NCI-H146 treated with DMSO at 0.1 percent for 48 hours (cell line): ENCODE measurements around the gene ANKRD33B.

Experiments used
- DNase-seq: peaks from one replicate; lab custom pipeline; 2025; ENCODE audit not compliant: unreplicated experiment; lab: John Stamatoyannopoulos, UW

Gene ANKRD33B

DNA sequence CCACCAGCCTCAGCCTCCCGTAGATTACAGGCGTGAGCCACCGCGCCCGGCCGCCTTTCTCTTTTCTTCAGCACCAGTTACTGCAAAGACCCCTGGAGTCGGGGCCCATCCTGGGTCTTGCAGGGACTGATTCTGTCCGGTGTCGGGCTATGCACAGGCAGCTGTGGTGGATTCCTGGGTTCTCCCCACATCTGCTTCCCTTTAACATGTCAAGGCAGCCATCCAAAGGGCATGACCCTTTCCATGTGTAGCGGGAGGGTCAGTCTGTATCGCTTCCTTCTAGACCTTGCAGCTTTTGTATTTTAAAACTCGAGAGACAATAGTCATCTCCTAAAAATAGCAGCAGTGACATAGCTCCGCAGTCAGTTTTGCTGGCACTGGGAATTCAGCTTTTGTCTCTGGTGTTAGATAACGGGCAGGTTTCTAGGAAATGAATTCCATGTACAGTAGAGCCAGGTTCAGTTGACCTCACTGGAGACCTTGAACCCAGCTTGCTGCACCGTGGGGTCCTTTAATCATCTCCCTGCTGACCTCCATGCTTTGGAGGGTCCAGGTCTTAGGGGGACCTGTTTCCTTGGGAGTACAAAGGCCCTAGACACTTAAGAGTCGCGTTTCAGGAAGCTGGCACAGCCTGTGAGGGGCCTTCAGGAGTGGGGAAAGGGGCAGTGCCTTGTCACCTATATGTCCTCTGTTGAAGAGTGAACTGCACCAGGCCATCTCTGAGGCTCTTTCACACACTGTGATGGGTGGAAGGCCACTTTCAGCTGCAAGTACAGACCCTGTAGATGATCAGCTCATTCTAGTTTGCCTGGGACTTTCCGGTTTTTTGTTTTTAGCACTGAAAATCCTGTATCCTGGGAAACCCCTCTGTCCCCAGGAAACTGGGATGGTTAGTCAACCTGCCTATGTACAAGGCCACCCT, 13.8 kb downstream of the ANKRD33B start:
- no peak for DNase-seq

DNA sequence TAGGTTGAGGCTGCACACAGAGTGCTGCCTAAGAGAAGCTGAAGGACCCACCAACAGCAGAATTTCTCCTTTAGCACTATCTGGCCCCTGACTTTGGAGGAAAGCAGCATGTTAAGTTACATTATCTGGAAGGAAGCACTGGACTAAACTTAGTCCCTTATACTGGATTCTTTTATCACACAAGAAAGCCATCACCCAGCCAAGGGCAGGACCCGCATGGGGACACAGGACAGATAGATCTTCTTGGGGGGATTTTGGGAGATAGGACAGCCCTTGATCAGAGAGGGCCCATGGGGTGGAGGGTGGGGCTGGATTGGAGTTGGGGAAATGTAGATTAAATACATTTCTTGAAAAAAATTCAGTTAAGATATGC, 14.4 kb downstream of the ANKRD33B start:
- DNase-seq, result no peak

DNA sequence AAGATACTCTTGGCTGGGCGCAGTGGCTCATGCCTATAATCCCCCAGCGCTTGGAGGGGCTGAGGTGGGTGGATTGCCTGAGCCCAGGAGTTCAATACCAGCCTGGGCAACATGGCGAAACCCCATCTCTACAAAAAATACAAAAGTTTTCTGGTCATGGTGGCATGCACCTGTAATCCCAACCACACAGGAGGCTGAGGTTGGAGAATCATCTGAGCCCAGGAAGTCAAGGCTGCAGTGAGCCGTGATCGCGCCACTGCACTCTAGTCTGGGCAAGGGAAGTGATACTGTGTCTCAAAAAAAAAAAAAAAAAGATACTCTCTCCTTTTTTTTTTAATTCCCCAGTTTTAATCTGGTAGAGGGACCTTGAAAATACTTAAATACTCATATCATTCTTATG, 15.0 kb downstream of the ANKRD33B start:
- DNase-seq, result no peak

DNA sequence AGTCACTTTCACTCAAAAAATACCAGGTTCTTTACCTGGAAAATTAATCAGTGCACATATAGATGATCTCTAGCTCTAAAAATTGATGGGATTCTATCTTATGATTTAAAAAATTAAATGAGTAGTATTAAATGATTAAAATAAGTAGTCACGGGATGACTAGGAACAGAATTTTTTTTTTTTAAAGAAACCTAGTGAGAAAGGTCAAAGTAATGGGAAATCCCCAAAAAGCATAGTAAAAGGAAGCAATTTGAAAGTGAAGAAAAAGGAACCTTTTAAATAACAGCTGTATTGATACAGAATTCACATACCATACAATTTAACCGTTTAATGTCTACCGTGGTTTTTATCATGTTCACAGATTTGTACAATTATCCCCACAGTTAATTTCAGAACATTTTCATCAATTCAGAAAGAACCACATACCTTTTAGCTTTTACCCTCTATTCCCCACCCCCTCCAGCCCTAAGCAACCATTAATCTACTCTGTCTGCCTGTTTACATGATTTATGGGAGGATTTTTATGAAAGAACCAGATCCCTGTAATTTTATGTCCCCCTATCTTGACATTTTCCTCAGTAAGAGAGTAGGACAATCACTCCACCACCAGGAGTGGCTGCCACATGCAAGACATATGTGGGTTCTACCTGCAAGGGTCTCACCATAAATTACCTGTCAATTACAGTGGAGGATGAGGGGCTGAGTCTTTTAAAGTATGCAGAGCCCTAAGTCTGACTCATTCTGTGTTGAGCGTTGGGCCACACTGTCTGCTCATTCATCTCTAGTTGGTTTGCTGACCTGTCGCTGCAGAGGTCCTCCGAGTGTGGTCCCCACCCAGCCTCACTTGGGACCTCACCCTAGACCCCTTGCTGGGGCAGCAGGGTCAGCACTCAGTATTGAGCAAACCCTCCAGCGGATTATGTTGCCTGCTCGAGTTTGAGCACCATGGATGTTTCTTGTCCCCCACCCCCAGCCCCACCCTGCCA, 16.0 kb downstream of the ANKRD33B start:
- DNase-seq, result no peak

DNA sequence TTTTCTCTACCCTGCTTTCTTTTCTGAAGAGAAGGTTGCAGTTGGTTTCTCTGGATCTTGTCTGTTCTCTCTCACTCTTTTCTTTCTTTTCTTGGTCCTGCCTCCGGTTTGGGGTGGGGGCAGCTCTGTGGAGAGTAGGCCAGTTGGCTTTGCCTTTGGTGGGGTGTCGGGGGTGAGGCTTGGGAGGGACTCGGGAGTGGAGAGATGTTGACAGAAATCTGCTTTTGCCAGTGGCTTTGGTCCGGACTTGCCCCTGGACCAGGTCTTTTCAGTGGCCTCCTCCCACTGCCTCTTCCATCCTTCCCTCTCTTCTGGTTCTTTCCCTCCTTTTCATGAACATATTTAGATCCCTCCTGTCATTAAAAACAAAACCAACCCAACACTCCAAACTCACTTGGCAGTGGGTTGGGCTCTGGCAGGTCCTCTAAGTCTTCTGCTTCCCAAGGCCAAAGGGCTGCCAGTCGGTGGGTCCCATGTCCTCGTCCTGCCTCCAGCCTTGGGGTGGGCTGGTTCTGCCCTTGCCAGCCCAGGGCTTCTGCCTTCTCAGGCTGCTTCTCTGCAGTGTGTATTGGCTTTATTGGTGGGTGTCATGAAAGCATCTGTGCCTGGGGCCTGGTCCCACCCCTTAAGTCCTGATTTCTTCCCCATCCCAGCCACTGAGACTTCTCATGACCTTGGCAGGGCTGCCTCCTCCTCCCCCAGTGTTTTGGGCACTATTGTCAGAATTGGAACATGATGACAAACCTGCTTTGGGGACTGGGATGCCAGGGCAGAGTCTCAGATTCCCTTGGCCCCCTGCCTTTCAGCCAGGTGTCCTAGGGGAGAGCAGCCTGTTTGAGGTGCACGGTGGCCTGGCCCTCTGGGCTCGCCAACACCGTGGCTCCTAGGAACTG, 16.9 kb downstream of the ANKRD33B start:
- no peak for DNase-seq

DNA sequence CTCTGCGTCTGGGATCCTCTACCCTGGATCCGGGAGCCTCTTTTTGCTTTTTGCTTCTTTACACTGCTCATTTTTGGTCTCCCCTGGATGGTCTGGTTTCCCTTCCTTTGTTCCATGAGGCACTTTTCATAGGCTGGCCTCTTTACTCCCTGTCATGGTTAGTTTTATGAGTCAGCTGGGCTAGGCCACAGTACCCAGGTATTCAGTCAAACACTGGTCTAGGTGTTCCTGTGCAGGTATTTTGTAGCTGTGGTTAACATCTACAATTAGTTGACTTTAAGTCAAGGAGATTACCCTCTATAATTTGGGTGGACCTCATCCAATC, 17.5 kb downstream of the ANKRD33B start:
- no peak for DNase-seq

DNA sequence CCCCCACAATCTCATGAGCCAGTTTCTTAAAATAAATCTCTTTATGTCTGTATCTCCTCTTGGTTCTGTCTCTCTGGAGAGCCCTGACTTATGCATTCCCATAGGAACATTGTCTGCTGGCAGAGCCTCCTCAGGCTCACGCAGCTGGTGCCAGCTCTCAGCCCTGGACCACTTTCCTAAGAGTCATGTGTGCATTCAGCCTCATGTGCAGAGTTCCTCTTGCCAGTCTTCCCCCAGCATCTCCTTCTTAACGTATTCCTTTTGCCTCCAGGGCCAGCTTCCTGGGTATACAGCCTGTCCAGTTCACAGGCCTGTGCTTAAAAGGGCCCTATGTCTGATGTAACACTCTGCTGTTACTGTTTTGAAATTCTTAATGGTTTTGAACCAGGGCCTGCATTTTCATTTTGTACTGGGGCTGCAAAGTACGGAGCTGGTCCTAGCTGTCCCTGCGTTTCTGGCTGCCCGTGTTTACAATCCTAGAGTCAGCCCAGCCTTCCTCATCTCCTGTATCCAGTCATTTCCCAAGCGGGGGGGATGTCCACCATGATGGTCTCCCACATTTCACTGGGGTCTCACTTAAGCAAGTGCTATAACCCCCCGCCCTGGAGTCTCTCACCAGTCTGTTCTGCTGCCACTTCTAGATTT, 18.1 kb downstream of the ANKRD33B start:
- no peak for DNase-seq

DNA sequence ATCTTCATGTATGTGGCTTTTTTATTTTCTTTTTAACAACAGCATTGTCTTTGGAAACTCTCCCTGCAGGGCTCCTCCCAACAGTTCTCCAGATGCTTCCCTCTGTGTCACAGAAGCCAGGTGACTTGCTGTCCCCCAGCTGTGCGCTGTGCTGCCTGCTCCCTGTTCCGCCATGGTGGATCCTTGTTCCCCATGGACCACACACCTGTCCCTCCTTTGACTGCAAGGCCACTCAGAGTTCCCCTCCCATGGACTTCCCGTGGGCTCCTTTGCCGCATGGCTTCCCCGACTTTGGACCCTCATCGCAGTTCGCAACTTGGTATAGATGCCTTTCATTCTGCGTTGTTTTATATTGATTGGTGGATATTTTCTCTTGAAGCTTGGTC, 18.6 kb downstream of the ANKRD33B start:
- no peak for DNase-seq

DNA sequence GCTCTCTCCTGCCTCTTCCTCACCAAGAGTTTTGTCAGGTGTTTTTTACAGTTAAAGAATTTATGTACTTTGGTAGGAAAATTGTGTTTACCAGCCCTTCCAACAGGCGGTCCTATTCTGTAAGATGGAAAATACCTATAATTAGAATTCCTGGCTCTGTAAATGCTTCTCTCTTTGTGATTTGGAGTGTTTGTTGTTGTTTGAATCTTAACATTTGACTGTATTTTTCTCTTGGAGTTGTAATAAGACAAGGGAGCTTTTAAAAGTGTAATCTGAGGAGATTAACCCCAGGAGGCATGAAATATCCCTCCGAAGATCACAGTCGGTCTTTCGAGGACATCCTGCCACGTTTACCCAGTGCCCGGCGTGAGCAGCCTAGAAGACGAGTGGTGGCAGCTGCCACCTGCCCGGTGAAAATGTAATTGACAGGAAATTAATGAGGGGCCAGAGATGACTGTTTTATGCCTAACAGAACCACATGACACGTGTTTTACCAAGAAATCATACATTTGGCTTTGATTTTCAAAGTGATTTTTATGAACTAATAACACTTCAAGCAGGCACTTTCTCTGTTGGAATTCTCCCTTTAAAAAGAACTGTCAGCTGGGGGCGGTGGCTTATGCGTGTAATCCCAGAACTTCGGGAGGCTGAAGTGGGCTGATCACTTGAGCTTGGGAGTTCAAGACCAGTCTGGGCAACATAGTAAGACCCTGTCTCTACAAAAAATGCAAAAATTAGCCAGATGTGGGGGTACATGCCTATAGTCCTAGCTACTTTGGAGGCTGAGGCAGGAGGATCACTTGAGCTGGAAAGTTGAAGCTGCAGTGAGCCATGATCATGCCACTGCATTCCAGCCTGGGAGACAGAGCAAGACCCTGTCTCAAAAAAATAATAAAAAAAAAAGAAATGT, 20.0 kb downstream of the ANKRD33B start:
- no peak for DNase-seq

DNA sequence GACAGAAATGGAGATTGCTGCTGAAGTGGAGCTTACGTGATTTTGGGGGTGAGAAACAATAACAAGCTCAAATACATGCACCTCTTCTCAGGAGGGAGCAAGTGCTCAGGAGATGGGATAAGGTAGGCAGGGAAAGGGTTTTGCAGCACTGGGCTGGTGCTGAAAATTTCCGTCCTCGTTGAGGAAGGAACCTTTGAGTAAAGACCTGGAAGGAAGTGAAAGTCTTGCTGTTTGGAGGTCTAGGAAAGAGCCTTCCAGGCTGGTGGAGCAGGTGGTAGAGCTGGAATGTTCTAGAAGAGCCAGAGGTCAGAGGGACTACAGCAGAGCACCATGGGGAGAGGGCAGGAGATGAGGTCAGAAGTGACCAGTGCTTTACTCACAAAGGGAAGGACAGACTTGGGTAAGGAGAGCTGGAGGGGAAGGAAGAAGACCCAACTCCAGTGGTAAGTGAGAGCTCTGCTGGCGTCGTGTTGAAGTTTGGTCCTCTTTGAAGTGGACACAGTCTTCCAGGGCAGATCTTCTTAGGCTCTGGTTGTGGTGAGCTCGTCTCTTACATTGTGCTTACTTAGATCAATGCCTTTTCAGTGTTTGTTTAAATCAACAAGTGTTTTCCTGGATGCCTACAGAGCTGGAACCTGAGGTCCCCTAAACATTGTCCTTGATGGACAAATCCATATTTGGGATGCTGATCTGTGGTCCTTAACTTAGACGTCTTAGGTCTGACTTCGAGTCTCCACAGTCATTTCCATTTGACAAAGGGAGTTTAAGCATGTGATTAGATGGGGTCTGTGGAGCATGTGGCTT, 21.0 kb downstream of the ANKRD33B start:
- DNase-seq, result no peak

DNA sequence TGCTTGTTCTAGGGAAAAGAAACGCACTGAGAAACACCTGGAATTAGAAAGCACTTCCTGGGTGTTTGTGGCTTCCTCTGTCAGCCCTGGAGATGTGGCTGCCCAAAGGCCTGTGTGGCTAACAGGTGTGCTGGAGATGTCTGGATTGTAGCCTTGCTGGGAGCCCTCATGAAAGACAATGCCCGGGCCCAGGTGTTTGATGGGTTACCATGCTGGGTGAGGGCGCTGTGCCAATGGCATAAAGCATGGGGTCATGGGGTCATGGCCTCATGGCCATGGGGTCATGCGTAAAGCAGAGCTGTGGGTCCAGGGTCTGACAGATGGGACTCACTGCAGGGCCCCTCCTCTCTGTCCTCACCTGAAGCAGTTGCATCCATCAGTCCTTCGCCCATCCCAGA, 21.6 kb downstream of the ANKRD33B start:
- no peak for DNase-seq

DNA sequence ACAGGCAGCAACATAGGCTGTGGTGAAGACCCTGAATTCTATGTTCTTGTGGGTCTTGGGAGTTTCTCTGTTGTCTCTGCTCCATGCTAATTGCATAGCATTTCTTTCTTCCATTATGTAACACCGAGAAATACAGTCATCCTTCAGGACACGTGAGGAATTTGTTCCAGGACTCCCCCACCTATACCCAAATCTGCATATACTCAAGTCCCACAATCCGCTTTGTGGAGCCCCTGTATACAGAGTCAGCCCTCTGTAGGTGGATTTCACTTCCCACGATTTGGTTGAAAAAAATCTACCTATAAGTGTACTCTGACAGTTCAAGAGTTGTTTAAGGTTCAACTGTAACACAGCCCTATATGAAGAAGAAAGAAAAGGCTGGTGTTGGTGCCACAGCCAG, 22.1 kb downstream of the ANKRD33B start:
- DNase-seq, result no peak

DNA sequence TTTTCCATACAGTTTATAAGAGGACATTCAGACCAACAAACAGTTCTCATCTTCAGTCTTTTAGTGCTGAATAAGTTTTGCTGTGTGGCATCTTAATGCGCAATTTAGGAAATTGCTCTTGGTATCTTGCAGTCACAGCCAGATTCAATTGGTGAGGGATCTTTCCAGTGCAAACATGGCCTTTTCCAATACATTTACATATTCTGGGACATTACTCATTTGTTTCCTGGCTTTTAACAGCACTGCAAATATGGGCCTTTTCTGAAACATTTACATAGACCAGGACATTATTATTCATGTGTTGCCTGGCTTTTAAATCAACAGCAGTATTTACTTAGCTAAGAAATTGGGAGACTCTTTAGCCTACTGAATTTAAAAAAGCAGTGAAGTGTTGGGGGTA, 22.7 kb downstream of the ANKRD33B start:
- DNase-seq, result no peak

DNA sequence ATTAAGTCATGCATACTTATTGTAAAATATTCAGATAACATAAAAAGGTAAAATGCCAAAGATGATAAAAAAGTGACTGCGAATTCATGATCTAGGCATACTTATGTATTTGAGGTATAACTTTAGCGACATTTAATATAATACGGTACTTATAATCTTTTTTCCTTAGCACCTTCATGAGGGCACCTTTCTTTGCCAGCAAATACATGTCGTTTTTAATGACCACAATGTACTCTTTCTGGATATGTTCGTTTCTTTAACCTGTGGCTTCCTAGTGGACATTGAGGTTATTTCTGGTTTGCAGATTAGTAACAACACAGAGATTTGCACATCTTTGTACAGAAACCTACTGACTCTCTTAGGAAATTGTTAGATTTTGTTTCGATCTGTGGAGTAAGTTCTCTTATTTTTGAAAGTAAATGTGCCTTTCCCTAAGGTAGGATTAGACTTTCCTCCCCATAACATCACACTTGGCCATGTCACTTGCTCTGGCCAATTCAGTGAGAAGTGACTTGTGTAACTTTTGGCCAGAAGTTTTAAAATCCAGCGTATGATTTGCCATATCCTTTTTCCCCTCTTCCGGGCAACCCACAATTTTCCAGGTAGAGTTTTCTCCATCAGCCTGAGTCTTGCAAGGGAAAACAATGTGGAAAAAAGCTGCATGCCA, 24.4 kb downstream of the ANKRD33B start:
- no peak for DNase-seq

DNA sequence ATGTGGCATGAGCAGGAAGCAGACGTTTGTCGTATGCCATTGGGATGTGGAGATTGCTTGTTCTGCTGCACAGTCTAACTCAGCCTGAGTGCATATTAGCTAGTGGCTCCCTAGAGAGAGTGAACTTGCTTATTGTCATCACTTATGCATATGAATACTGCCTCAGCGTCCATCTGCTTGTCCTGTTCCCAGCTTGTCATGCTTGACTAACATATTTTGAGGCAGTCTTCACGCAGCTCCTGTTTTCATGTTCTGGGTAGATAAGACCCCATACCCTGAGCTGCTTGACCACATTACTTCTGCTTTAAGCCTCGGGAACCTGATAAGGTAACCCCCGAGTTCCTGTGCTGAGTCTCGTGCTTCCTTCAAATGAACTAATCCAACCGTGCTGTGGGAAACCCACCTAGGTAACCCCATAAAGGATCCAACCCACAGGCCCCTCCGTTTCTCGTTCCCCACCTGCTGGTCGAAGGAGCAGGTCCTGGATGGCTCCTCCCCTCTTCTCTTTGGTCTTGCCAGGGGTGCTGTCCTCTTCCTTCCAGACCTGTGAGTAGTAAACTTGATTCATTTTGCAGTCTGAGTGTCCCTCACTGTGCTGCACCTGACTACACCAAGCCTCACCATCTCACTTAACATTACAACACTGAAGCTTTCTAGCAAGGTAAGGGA, 25.0 kb downstream of the ANKRD33B start:
- no peak for DNase-seq

DNA sequence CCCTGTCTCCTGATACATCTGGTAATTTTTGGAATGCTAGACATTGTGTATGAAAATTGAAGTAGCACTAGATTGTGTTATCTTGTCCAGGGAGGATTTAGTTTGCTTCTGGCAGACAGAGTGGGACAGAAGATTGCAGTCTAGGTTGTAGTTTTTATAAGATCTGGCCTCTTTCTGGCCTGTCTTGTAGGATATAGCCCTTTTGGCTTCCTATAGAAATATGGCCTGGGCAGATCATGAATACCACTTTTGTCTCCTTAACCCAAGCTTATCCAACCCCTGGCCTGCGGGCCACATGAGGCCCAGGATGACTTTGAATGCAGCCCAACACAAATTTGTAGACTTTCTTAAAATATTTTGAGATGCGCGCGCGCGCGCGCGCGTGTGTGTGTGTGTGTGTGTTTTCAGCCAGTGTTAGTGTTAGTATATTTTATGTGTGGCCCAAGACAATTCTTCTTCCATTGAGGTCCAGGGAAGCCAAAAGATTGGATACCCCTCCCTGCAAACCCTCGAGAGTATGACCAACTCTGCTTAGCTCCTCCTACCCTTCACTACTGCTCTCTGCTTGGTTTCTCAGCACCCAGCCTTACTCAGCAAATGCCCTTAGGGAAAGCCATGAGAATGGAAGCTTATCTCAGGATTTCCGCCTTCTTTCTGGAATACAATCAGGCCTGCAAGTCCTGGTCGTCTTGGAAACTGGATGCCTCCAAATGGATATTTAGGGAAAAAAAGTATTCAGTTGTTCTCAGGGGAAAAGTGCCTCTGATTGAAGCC, 26.5 kb downstream of the ANKRD33B start:
- DNase-seq, result no peak

DNA sequence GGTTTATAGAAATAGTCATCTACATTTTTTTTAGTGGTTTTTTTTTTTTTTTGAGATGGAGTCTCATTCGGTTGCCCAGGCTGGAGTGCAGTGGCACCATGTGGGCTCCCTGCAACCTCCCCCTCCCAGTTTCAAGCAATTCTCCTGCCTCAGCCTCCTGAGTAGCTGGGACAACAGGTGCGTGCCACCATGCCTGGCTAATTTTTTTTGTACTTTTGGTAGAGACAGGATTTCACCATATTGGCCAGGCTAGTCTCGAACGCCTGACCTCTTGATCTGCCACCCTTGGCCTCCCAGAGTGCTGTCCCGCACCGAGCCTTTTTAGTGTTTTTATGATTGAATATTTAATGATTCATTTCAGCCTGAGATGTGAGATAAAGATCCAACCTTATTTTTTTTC, 27.3 kb downstream of the ANKRD33B start:
- no peak for DNase-seq
